Upper lobe of left lung (tissue), 4 donors: ENCODE data around the gene SLC41A3.

Experiments
- POLR2AphosphoS5 ChIP-seq, 2 donors: sonication (generic); formaldehyde crosslinking; IDR thresholded peaks; one replicate each; pipeline ENCODE4 v1.5.1; 2017; ENCODE audit warnings: antibody characterized with exemption in 2 of 2
- TF ChIP-seq, protein P1 (sequence below), 6 experiments: fragments of 450-650 bp in 4 of 6; fragments of 200-600 bp in 2 of 6; sonication (generic) in 2 of 6; IDR thresholded peaks; one replicate each; pipeline ENCODE4 v1.5.1; 2016 to 2019; ENCODE audit warnings: antibody characterized with exemption in 6 of 6

DNA sequence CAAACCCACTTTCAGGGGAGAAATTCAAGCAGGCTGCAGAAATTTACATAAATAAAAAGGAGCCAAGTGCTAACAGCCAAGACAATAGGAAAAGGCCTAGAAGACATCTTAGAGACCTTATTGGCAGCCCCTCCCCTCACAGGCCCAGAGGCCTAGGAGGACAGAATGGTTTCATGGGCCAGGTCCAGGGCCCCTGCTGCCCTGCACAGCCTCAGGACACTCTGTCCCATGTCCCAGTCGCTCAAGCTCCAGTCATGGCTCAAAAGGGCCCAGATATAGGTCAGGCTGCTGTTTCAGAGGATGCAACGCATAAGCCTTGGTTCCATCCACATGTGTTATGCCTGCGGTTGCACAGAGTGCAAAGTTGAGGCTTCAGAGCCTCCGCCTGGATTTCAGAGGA is 55.8 kb downstream of the SLC41A3 start:
- TF ChIP-seq, protein P1, sequence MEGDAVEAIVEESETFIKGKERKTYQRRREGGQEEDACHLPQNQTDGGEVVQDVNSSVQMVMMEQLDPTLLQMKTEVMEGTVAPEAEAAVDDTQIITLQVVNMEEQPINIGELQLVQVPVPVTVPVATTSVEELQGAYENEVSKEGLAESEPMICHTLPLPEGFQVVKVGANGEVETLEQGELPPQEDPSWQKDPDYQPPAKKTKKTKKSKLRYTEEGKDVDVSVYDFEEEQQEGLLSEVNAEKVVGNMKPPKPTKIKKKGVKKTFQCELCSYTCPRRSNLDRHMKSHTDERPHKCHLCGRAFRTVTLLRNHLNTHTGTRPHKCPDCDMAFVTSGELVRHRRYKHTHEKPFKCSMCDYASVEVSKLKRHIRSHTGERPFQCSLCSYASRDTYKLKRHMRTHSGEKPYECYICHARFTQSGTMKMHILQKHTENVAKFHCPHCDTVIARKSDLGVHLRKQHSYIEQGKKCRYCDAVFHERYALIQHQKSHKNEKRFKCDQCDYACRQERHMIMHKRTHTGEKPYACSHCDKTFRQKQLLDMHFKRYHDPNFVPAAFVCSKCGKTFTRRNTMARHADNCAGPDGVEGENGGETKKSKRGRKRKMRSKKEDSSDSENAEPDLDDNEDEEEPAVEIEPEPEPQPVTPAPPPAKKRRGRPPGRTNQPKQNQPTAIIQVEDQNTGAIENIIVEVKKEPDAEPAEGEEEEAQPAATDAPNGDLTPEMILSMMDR (IDR thresholded peaks at IDR 0.05), result no peak
- no peak for TF ChIP-seq POLR2AphosphoS5 (IDR thresholded peaks at IDR 0.05)
